Kidney epithelial cell (primary cell): ENCODE results near the gene KRTAP5-4. TPM values are rescaled to one million over a fixed set of nuclear protein-coding genes. Genes with fewer than 3 reads are reported as not detected.
"Not testable (repeated sequence)": the region's sequence is repeated elsewhere in the genome, so short reads cannot be mapped to it uniquely, and the experiment has no call there.

Source experiments
- DNase-seq: peaks from one replicate; pipeline ENCODE4 v3.0.0-alpha.2; 2010; ENCODE audit warnings: low read depth
- H3K27me3 ChIP-seq: 2 replicates; pipeline ENCODE4 v1.6.0; 2011; ENCODE audit warnings: low read length; ENCODE audit not compliant: control insufficient read depth, insufficient read depth
- H3K36me3 ChIP-seq: 2 replicates; pipeline ENCODE4 v1.5.1; 2011; ENCODE audit warnings: low read length; ENCODE audit not compliant: control insufficient read depth, insufficient read depth
- H3K4me3 ChIP-seq: 2 replicates; pipeline ENCODE4 v1.5.1; 2011; ENCODE audit warnings: low read depth, mild to moderate bottlenecking, control low read depth, low read length
- total RNA-seq: library from RNA; depleted of rRNA; stranded (reverse); fragments of >200 nt; gene quantifications from 2 replicates; pipeline ENCODE4 v1.2.3, GENCODE V29; 2015
- TF ChIP-seq, protein P1 (sequence below): IDR thresholded peaks from 2 replicates; pipeline ENCODE4 v1.5.1; 2011; ENCODE audit warnings: mild to moderate bottlenecking, moderate library complexity, low read length, control low read depth, inconsistent platforms; ENCODE audit not compliant: insufficient read depth, poor library complexity, severe bottlenecking

Gene KRTAP5-4
- total RNA-seq, 1 donor from 2014 or later, result not detected

DNA sequence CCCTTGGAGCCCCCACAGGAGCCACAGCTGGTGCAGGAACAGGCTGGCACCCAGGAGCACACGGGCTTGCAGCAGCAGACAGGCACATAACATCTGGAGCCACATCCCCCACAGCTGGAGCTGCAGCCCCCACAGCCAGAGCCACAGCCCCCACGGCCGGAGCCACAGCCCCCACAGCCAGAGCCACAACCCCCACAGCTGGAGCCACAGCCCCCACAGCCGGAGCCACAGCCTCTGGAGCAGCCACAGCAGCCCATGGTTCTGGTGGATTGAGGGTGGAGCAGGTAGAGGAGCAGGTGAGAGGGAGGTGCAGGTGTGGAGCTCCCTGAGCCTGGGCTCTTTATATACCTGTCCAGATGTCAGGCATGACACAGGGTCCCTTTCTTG is 24.0 kb downstream of the KRTAP5-4 start, which contains the start of gene KRTAP5-2:
TSS of gene KRTAP5-2 (minus strand) at position 301 of the 387 bp plus-strand sequence. CDS start at position 257, 44 bp downstream.
- TF ChIP-seq, protein P1, sequence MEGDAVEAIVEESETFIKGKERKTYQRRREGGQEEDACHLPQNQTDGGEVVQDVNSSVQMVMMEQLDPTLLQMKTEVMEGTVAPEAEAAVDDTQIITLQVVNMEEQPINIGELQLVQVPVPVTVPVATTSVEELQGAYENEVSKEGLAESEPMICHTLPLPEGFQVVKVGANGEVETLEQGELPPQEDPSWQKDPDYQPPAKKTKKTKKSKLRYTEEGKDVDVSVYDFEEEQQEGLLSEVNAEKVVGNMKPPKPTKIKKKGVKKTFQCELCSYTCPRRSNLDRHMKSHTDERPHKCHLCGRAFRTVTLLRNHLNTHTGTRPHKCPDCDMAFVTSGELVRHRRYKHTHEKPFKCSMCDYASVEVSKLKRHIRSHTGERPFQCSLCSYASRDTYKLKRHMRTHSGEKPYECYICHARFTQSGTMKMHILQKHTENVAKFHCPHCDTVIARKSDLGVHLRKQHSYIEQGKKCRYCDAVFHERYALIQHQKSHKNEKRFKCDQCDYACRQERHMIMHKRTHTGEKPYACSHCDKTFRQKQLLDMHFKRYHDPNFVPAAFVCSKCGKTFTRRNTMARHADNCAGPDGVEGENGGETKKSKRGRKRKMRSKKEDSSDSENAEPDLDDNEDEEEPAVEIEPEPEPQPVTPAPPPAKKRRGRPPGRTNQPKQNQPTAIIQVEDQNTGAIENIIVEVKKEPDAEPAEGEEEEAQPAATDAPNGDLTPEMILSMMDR, result no peak
- no peak within 1 kb of the TSS for H3K4me3 ChIP-seq
- peaks cover 20% of the 10 kb centered on the region for H3K27me3 ChIP-seq
- H3K36me3 ChIP-seq, result no peaks in the 10 kb centered on the region
- no peak for DNase-seq

DNA sequence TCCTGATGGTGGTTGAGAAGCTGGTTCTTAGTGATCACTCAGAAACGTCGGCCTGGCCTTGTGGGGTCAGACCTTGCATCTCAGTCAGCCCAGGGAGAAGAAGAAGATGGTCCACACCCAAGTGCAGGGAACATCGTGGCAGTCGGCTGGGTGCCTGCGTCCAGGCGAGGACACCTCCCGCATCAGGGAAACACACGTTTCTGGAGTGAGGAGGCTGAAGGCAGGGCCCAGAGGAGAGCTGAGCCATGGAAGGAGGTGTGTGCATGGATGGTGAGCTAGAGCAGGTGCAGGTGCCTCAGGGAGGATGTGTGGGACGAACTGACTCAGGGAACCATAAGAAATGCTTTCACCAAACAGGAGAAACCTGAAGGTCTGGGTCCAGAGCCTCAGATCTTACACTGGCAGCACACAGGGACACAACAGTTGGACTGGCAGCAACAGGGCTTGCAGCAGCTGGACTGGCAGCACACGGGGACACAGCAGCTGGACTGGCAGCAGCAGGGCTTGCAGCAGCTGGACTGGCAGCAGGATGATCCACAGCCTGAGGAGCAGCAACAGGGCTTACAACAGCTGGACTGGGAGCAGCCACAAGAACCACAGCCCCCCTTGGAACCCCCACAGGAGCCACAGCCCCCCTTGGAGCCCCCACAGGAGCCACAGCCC is 24.5 kb downstream of the KRTAP5-4 start:
- no peak overlapping the region for H3K4me3 ChIP-seq
- H3K36me3 ChIP-seq, result no peaks in the 10 kb centered on the region
- TF ChIP-seq, protein P1, result no peak
- H3K27me3 ChIP-seq, result peaks cover 20% of the 10 kb centered on the region
- DNase-seq, result no peak

- not testable (repeated sequence) for H3K36me3 ChIP-seq, H3K4me3 ChIP-seq, DNase-seq
- H3K27me3 ChIP-seq, result peaks cover 20% of the 10 kb centered on the region
Observed at GRCh38 chr11:1596576-1597121, 25.3 kb downstream of the KRTAP5-4 start.

DNA sequence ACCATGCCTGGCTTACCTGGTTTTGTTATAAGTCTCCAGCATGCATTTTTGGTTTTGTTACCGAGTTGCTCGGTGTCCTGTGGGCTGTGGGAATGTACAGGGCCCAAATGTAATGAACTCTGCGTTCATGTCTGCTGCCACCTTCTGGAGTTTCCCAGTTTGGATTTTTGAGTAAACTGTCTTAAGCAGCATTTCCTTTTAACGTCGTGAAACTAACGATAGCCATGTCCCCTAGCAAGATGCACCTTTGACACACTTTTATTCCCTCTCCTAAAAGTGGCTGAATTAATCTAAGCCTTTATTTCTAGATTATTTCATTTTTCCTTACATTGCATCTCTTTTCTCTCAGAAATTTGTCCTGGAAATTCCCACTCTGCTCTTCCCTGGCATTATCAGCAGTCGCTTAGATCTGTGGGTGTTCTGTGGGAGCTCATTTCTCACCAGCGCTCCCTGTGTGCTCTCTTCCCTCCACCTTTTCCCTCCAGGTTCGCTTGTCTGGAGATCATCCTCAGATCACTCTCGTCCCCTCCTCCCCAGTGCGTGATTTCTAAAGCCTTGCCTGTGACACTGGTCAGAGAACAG is 25.9 kb downstream of the KRTAP5-4 start:
- not testable (repeated sequence) for DNase-seq, H3K36me3 ChIP-seq, H3K4me3 ChIP-seq
- peaks cover 18% of the 10 kb centered on the region for H3K27me3 ChIP-seq

DNA sequence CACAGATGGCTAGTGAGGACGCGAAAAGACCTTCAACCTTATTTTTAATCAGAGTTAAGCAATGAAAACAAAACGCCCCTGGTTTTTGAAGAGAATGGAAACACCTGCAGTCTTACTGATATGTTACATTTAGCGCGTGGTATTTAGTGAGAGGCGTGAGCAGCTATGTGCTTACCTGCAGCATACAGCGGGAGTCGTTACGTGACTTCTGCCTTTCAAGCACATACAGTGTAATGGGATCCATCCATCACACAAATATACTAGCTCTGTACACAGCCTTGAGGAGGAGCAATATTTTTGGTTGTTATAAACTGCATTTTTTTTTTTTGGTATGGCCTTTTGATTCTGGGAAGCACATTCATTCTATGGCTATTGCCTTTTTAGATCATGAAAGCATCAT is 29.3 kb downstream of the KRTAP5-4 start:
- no peaks in the 10 kb centered on the region for H3K36me3 ChIP-seq
- peaks cover 11% of the 10 kb centered on the region for H3K27me3 ChIP-seq
- TF ChIP-seq, protein P1, result no peak
- no peak overlapping the region for H3K4me3 ChIP-seq
- no peak for DNase-seq

- Histone ChIP-seq H3K27me3 (no peaks in the 10 kb centered on the region), H3K36me3 (no peaks in the 10 kb centered on the region), H3K4me3 (no peak overlapping the region)
- DNase-seq, result no peak
- TF ChIP-seq, protein P1, result no peak
Observed at GRCh38 chr11:1589996-1590395, 31.9 kb downstream of the KRTAP5-4 start.

- not testable (repeated sequence) for DNase-seq, H3K36me3 ChIP-seq, H3K27me3 ChIP-seq, H3K4me3 ChIP-seq
Observed at GRCh38 chr11:1589191-1589963, 32.6 kb downstream of the KRTAP5-4 start.
